HPDE6-E6E7 (cell line): ENCODE data around the gene PRKN.
A peak's percentile ranks its signal among the peaks of the same experiment; 100 is the strongest.
"Not testable (repeated sequence)": the region's sequence is repeated elsewhere in the genome, so short reads cannot be mapped to it uniquely, and the experiment has no call there.

ENCODE experiments used
- DNase-seq: peaks from one replicate; pipeline ENCODE4 v3.0.0; 2011; ENCODE audit warnings: missing footprints; ENCODE audit errors: extremely low spot score

The PRKN gene

GRCh38 chr6:161313475-161313874 is 1414.1 kb downstream of the PRKN start:
- DNase-seq = not testable (repeated sequence)

GRCh38 chr6:161309774-161310173 is 1417.8 kb downstream of the PRKN start:
- DNase-seq = not testable (repeated sequence)

GRCh38 chr6:161308075-161308655 is 1419.4 kb downstream of the PRKN start:
- DNase-seq = no peak

- DNase-seq = no peak
Observed at GRCh38 chr6:161305860-161306259, 1421.7 kb downstream of the PRKN start.

- peak; percentile 54 for DNase-seq
Observed at GRCh38 chr6:161303628-161304340, 1423.8 kb downstream of the PRKN start.

- DNase-seq = no peak
Observed at GRCh38 chr6:161302949-161303348, 1424.6 kb downstream of the PRKN start.

GRCh38 chr6:161301338-161301737 is 1426.2 kb downstream of the PRKN start:
- DNase-seq = peak; percentile 10

- DNase-seq = no peak
Observed at GRCh38 chr6:161300823-161301222, 1426.7 kb downstream of the PRKN start.

- no peak for DNase-seq
Observed at GRCh38 chr6:161299726-161300125, 1427.8 kb downstream of the PRKN start.
